DMS79 (cell line): ENCODE data around the gene PIMREG.

Experiments used
- DNase-seq: peaks from one replicate; lab custom pipeline; 2025; lab: John Stamatoyannopoulos, UW

PIMREG gene

GRCh38 chr17:6437956-6438355, 6.3 kb upstream of the PIMREG start:
- DNase-seq, result no peak

GRCh38 chr17:6439951-6440350, 4.3 kb upstream of the PIMREG start:
- DNase-seq, result no peak

- DNase-seq, result no peak
Measured at GRCh38 chr17:6442775-6443174, 1.5 kb upstream of the PIMREG start.

GRCh38 chr17:6444571-6445335, 498 bp downstream of the PIMREG start:
- DNase-seq, result no peak

GRCh38 chr17:6446516-6447100, 2.4 kb downstream of the PIMREG start:
- DNase-seq, result no peak

- no peak for DNase-seq
Measured at GRCh38 chr17:6448473-6448872, 4.2 kb downstream of the PIMREG start.

GRCh38 chr17:6449307-6449706, 5.1 kb downstream of the PIMREG start:
- DNase-seq, result no peak

GRCh38 chr17:6450926-6451832, 6.9 kb downstream of the PIMREG start:
- no peak for DNase-seq

GRCh38 chr17:6452471-6453266, 8.4 kb downstream of the PIMREG start:
- DNase-seq, result no peak

GRCh38 chr17:6453279-6454024, 9.2 kb downstream of the PIMREG start:
- no peak for DNase-seq

GRCh38 chr17:6454495-6455320, 10.5 kb downstream of the PIMREG start:
- no peak for DNase-seq

- no peak for DNase-seq
Measured at GRCh38 chr17:6455321-6455705, 11.1 kb downstream of the PIMREG start.

- DNase-seq, result no peak
Measured at GRCh38 chr17:6456321-6456720, 12.1 kb downstream of the PIMREG start.

GRCh38 chr17:6456914-6457687, 12.8 kb downstream of the PIMREG start:
- no peak for DNase-seq

- DNase-seq, result no peak
Measured at GRCh38 chr17:6457688-6458459, 13.6 kb downstream of the PIMREG start.

GRCh38 chr17:6458460-6458950, 14.2 kb downstream of the PIMREG start:
- DNase-seq, result no peak

- DNase-seq, result no peak
Measured at GRCh38 chr17:6460531-6461161, 16.4 kb downstream of the PIMREG start.

GRCh38 chr17:6461246-6461645, 17.0 kb downstream of the PIMREG start:
- no peak for DNase-seq
